Kidney epithelial cell (primary cell): ENCODE measurements around the gene SRGAP1. TPM values are rescaled to one million over a fixed set of nuclear protein-coding genes. Genes with fewer than 3 reads are reported as not detected.

Experiments used
- DNase-seq: peaks from one replicate; pipeline ENCODE4 v3.0.0-alpha.2; 2010; ENCODE audit warnings: low read depth
- H3K27me3 ChIP-seq: 2 replicates; pipeline ENCODE4 v1.6.0; 2011; ENCODE audit warnings: low read length; ENCODE audit not compliant: control insufficient read depth, insufficient read depth
- H3K36me3 ChIP-seq: 2 replicates; pipeline ENCODE4 v1.5.1; 2011; ENCODE audit warnings: low read length; ENCODE audit not compliant: control insufficient read depth, insufficient read depth
- H3K4me3 ChIP-seq: 2 replicates; pipeline ENCODE4 v1.5.1; 2011; ENCODE audit warnings: low read depth, mild to moderate bottlenecking, control low read depth, low read length
- total RNA-seq: library from RNA; depleted of rRNA; stranded (reverse); fragments of >200 nt; gene quantifications from 2 replicates; pipeline ENCODE4 v1.2.3, GENCODE V29; 2015
- TF ChIP-seq, protein P1 (sequence below): IDR thresholded peaks from 2 replicates; pipeline ENCODE4 v1.5.1; 2011; ENCODE audit warnings: mild to moderate bottlenecking, moderate library complexity, low read length, control low read depth, inconsistent platforms; ENCODE audit not compliant: insufficient read depth, poor library complexity, severe bottlenecking

The SRGAP1 gene
- total RNA-seq, 1 donor from 2014 or later, result 28.9 TPM

GRCh38 chr12:63930971-63931370, 86.5 kb downstream of the SRGAP1 start:
- TF ChIP-seq, protein P1, sequence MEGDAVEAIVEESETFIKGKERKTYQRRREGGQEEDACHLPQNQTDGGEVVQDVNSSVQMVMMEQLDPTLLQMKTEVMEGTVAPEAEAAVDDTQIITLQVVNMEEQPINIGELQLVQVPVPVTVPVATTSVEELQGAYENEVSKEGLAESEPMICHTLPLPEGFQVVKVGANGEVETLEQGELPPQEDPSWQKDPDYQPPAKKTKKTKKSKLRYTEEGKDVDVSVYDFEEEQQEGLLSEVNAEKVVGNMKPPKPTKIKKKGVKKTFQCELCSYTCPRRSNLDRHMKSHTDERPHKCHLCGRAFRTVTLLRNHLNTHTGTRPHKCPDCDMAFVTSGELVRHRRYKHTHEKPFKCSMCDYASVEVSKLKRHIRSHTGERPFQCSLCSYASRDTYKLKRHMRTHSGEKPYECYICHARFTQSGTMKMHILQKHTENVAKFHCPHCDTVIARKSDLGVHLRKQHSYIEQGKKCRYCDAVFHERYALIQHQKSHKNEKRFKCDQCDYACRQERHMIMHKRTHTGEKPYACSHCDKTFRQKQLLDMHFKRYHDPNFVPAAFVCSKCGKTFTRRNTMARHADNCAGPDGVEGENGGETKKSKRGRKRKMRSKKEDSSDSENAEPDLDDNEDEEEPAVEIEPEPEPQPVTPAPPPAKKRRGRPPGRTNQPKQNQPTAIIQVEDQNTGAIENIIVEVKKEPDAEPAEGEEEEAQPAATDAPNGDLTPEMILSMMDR, result no peak
- Histone ChIP-seq H3K27me3 (no peaks in the 10 kb centered on the region), H3K36me3 (no peaks in the 10 kb centered on the region), H3K4me3 (no peak overlapping the region)
- no peak for DNase-seq

DNA sequence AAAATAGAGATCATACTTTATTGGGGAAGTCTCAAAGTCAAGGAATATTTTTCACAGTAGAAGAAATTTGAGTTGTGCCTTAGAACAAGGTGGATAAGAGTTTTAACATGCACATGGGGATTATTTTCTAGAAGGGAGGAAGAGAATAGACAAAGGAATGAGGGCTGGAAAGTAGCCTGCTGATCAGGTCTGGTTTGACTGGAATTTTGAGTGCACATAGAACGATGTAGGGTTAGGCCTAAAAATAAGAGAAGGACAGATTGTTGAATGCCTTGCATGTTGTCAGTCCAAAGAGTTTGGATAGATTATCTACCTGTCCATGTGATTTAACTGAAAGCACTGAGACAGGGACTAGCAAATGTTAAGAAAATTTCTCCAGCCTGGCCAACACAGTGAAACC, 87.2 kb downstream of the SRGAP1 start:
- H3K4me3 ChIP-seq, result no peak overlapping the region
- TF ChIP-seq, protein P1, result no peak
- no peak for DNase-seq
- H3K27me3 ChIP-seq, result no peaks in the 10 kb centered on the region
- no peaks in the 10 kb centered on the region for H3K36me3 ChIP-seq

DNA sequence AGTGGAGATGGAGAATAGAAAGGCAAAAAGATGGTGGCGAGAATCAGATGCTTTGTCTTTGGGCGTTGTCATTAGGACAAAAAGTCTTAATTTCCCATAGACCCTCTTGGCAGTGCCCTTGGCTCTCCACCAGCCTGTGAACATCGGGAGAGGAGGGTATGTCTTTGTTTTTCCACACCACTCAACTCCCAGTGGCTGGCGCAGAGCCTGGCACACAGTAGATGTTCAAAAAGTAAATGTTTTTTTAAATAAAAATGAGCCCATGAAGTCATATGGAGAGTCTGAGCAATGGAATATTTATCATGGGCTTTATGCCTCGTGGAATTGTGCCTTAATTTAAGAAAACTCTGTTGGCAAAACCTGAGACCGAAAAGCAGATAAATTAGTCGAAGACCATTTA, 90.4 kb downstream of the SRGAP1 start:
- Histone ChIP-seq H3K27me3 (no peaks in the 10 kb centered on the region), H3K4me3 (no peak overlapping the region), H3K36me3 (no peaks in the 10 kb centered on the region)
- TF ChIP-seq, protein P1, result no peak
- DNase-seq, result no peak

DNA sequence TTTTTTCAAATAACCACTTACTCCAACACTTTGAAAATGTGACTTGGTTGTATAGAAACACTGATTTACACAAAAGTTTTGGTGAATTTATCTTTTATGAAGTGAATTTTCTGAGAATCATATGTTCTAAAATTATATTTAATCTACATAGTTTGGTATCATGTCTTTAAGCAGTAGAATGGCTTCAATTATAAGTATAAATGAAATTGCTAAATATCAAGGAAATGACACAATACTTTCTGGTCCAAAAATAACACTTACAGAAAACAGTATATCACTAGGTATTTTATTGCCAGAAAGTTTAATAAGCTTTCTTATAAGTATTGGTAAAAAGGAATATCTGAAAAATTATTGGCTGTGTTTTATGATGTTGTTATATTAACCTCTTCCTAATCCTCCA, 90.9 kb downstream of the SRGAP1 start:
- no peak overlapping the region for H3K4me3 ChIP-seq
- TF ChIP-seq, protein P1, result no peak
- H3K36me3 ChIP-seq, result no peaks in the 10 kb centered on the region
- DNase-seq, result no peak
- no peaks in the 10 kb centered on the region for H3K27me3 ChIP-seq

DNA sequence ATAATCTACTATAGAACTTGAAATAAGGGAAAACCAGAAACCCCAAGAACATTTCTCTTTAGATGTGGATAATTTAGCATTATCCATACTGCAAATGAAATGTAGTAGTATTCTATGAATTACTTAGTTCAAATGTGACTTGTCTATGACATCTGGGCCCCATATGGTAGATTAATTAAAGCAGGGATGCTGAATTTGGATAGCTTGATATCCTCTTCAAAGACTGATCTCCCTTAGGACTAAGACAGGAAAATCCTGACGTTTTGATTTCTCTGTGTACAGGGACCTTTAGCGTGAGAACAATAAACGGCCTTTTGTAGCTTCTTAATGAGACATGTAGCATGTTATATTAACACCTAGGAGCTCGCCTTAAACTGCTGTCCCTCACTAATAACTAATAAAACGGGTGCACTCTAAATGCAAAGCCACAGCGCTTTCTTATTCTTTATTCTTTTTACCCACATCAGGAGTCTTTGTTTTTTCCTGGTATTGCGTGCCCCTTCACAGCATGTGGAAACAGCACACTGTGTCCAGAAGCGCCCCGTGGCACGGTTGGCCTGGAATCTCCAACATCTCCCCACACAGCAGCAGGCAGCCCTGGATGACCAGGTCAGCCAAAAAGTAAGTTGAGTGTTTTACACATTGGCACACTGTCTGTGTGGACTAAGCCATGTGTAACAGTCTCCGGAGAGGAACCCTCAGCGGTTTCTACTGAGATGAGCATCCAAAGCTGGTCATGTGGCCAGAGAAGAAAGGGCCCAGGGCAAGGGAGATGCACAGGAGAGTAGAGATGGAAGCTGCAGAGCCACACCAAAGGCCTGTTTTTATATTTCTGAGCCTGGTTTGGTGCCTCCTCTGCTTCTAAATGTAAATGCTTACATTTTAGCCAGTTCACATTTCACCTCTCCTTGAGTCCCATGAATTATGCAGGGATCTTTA, 93.1 kb downstream of the SRGAP1 start:
- H3K36me3 ChIP-seq, result no peaks in the 10 kb centered on the region
- no peak for DNase-seq
- H3K27me3 ChIP-seq, result no peaks in the 10 kb centered on the region
- no peak overlapping the region for H3K4me3 ChIP-seq
- TF ChIP-seq, protein P1, result no peak

DNA sequence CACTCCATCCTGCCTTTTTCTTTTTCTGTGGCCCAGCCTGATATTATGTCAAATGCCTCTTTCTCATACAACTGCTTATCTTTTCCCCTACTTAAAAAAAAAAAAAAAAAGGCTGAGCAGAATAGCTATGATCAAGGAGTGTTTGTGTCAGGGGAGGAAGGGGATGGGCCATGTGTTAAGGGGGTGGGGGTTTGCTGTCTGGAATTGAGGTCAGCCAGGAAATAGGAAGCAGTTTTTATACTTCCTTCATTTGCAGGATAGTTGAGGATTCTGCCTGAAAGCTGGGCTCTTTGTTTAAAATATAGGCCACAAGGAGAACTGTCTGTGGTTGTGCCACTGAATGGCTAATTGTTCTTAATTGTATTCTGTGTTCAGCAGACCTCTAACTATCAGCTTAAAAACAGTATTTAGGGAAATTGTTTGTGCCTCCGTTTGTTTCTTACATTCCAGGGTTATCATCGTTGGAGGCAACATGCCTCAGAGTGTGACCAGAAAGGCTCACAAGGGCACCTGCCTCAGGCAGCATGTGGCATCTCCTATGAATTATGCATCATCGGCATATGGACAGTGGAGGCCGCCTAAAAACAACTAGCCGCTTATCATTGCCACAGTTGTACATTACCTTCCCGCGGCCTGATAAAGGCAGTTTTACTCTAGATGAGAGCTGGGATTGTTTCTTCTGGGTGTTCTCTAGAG, 96.0 kb downstream of the SRGAP1 start:
- TF ChIP-seq, protein P1, result no peak
- Histone ChIP-seq H3K4me3 (no peak overlapping the region), H3K27me3 (no peaks in the 10 kb centered on the region), H3K36me3 (no peaks in the 10 kb centered on the region)
- DNase-seq, result no peak
